Choroid plexus epithelial cell (primary cell): ENCODE measurements around the gene AFAP1.
A peak's percentile ranks its signal among the peaks of the same experiment; 100 is the strongest.

ENCODE experiments used
- DNase-seq: peaks from one replicate; pipeline ENCODE4 v3.0.0-alpha.2; 2010; ENCODE audit warnings: low read depth
- H3K4me3 ChIP-seq: 2 replicates; pipeline ENCODE4 v1.5.1; 2011; ENCODE audit warnings: low read depth, mild to moderate bottlenecking, control low read depth, low read length, moderate library complexity
- TF ChIP-seq, protein P1 (sequence below): conservative IDR thresholded peaks from 2 replicates; pipeline ENCODE4 v1.5.1; 2011; ENCODE audit warnings: low read depth, mild to moderate bottlenecking, control low read depth, inconsistent platforms, low read length, moderate library complexity

Gene AFAP1

GRCh38 chr4:7863911-7864681, 75.6 kb downstream of the AFAP1 start:
- DNase-seq = no peak
- TF ChIP-seq, protein P1, sequence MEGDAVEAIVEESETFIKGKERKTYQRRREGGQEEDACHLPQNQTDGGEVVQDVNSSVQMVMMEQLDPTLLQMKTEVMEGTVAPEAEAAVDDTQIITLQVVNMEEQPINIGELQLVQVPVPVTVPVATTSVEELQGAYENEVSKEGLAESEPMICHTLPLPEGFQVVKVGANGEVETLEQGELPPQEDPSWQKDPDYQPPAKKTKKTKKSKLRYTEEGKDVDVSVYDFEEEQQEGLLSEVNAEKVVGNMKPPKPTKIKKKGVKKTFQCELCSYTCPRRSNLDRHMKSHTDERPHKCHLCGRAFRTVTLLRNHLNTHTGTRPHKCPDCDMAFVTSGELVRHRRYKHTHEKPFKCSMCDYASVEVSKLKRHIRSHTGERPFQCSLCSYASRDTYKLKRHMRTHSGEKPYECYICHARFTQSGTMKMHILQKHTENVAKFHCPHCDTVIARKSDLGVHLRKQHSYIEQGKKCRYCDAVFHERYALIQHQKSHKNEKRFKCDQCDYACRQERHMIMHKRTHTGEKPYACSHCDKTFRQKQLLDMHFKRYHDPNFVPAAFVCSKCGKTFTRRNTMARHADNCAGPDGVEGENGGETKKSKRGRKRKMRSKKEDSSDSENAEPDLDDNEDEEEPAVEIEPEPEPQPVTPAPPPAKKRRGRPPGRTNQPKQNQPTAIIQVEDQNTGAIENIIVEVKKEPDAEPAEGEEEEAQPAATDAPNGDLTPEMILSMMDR = no peak
- H3K4me3 ChIP-seq = no peak overlapping the region

GRCh38 chr4:7862561-7863192, 77.0 kb downstream of the AFAP1 start:
- TF ChIP-seq, protein P1 = no peak
- no peak overlapping the region for H3K4me3 ChIP-seq
- DNase-seq = no peak

DNA sequence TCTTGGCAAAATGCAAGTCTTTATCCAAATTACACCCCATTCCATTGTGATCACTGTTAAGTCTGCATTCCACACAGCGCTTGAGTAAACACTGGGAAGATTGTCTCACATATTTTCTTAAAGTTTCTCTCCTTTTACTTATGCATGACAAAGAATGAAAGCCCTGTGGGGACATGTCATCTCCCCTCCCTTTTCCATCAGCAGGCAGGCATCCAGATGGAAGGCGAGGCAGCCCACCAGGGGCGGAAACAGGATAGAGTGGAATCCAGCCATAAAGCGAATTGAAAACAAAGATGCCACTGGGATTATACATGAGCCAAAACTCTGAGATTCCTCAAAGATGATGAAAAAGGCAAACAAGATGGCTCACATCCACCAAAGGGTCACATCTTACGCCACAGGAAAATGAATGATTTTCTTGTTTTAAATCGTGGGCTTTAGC, 78.2 kb downstream of the AFAP1 start:
- H3K4me3 ChIP-seq = no peak overlapping the region
- TF ChIP-seq, protein P1 = no peak

DNA sequence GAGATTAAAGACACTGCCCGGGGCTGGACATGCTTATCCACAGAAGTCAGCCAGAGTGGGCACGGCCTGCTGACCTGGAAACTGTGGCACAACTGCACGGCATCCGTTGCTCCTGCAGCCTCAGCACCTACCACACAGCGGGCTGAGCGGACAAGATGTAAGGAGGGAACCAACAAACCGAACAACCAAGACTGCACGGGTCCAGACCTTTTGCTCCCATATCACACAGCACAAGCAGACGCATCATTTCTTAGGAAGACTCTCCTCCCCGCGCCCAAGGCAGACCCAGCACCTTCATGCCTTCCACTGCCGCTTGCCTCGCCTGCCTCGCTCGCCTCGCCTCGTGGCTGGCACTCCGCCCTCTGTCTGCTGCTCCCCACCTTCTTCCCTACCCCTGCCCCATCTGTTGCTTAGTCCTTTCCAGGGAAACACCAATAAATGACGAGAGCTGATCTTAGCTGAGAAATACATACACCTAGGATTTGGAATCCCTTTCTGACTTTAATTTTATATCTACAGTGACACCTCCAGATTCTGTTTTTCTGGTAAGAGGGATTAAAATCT, 79.0 kb downstream of the AFAP1 start:
- H3K4me3 ChIP-seq = no peak overlapping the region
- TF ChIP-seq, protein P1 = no peak
- no peak for DNase-seq

More for the DNA sequence above, 78.2 kb downstream of the AFAP1 start:
- peak; percentile 90 for DNase-seq

DNA sequence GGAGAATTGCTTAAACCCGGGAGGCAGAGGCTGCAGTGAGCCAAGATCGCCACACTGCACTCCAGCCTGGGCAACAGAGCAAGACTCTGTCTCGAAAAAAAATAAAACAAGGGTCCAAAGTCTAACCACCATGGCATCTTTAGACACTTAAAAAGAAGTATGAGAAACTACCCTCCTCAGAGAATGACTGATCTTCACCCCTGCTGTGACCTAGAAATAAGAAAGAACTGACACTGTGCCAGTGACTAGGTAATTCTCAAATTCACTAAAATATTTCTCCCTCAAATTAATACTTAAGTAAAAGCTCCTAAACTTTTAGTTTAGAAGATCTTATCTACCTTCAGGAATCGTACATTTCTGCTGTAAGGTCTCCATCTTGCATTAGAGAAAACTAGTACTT, 80.3 kb downstream of the AFAP1 start:
- TF ChIP-seq, protein P1 = no peak
- no peak overlapping the region for H3K4me3 ChIP-seq
- DNase-seq = no peak

DNA sequence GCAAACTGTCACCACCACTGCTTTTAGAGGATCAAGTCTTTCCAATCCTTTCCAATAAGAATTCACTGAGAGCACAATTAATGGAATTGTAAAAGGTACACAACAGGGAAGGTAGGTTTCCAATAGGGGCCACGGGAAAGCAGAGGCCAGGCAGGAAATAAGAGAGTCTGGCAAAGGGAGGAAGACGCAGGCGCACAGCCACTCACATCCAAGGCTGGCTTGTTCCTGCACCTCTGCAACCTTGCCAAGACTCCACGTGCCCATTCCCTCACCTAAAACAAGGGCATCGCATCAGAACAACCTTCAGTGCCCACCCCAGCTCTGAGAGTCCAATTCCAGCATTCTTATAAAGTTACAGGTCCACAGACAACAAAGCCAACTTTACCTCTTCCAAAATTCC, 81.2 kb downstream of the AFAP1 start:
- no peak overlapping the region for H3K4me3 ChIP-seq
- TF ChIP-seq, protein P1 = no peak
- DNase-seq = no peak
